GM23338 (cell line): ENCODE measurements around the gene RHBDL3. TPM values are rescaled to one million over a fixed set of nuclear protein-coding genes. Genes with fewer than 3 reads are reported as not detected.

ENCODE experiments used
- ATAC-seq: fragments of 200-7000 bp; cut with Tn5 transposase; 3 replicates; pipeline ENCODE4 v1.9.1; 2020
- DNase-seq: peaks from one replicate; pipeline ENCODE4 v3.0.0-alpha.2; 2015; ENCODE audit warnings: low spot score
- H2AFZ ChIP-seq: fragments of 200-600 bp; sonication (generic); 2 replicates; pipeline ENCODE4 v1.8.0; 2016; ENCODE audit warnings: antibody characterized with exemption, mild to moderate bottlenecking, moderate library complexity
- H3F3A ChIP-seq: fragments of 200-600 bp; sonication (generic); replicated peaks from 2 replicates; pipeline ENCODE4 v1.8.0; 2017; ENCODE audit warnings: antibody characterized with exemption, mixed run types, low read depth
- H3K27ac ChIP-seq: fragments of 200-600 bp; sonication (generic); 2 replicates; pipeline ENCODE4 v1.6.1; 2016; ENCODE audit warnings: low read depth
- H3K27me3 ChIP-seq: fragments of 200-600 bp; sonication (generic); 2 replicates; pipeline ENCODE4 v1.8.0; 2016; ENCODE audit warnings: mild to moderate bottlenecking, mixed run types, moderate library complexity; ENCODE audit not compliant: insufficient read depth
- H3K36me3 ChIP-seq: fragments of 200-600 bp; sonication (generic); 2 replicates; pipeline ENCODE4 v1.8.0; 2016; ENCODE audit warnings: mild to moderate bottlenecking; ENCODE audit not compliant: insufficient read depth
- H3K4me1 ChIP-seq: fragments of 200-600 bp; sonication (generic); 2 replicates; pipeline ENCODE4 v1.8.0; 2016; ENCODE audit warnings: mild to moderate bottlenecking, moderate library complexity; ENCODE audit not compliant: insufficient read depth
- H3K4me2 ChIP-seq: fragments of 200-600 bp; sonication (generic); 2 replicates; pipeline ENCODE4 v1.7.1; 2017; ENCODE audit warnings: mixed run types
- H3K4me3 ChIP-seq: fragments of 200-600 bp; sonication (generic); 2 replicates; pipeline ENCODE4 v1.6.1; 2016; ENCODE audit warnings: mixed run types
- H3K79me2 ChIP-seq: fragments of 200-600 bp; sonication (generic); replicated peaks from 2 replicates; pipeline ENCODE4 v1.8.0; 2017; ENCODE audit warnings: mild to moderate bottlenecking; ENCODE audit not compliant: insufficient read depth
- H3K9me2 ChIP-seq: fragments of 200-600 bp; sonication (generic); 2 replicates; pipeline ENCODE4 v1.8.0; 2017; ENCODE audit not compliant: insufficient read depth
- H4K20me1 ChIP-seq: fragments of 200-600 bp; sonication (generic); replicated peaks from 2 replicates; pipeline ENCODE4 v1.8.0; 2017; ENCODE audit warnings: mild to moderate bottlenecking; ENCODE audit not compliant: insufficient read depth
- H3K27ac Mint-ChIP-seq: 2 replicates; pipeline ENCODE4 v1.8.0; 2020; ENCODE audit warnings: inconsistent platforms, mild to moderate bottlenecking, moderate library complexity, mixed read lengths
- H3K27me3 Mint-ChIP-seq: 3 replicates; pipeline ENCODE4 v1.8.0; 2022; ENCODE audit warnings: low read depth, mild to moderate bottlenecking, moderate library complexity, mixed read lengths, inconsistent platforms; ENCODE audit not compliant: insufficient read depth, poor library complexity
- H3K36me3 Mint-ChIP-seq: 3 replicates; pipeline ENCODE4 v1.8.0; 2021; ENCODE audit warnings: low read depth, mild to moderate bottlenecking, inconsistent platforms, moderate library complexity, mixed read lengths
- H3K4me1 Mint-ChIP-seq: 3 replicates; pipeline ENCODE4 v1.8.0; 2020; ENCODE audit warnings: mild to moderate bottlenecking, inconsistent platforms, mixed read lengths
- H3K4me3 Mint-ChIP-seq: 3 replicates; pipeline ENCODE4 v1.8.0; 2021; ENCODE audit warnings: moderate library complexity, mild to moderate bottlenecking, inconsistent platforms, mixed read lengths
- H3K9me3 Mint-ChIP-seq: 3 replicates; pipeline ENCODE4 v1.8.0; 2020; ENCODE audit warnings: moderate library complexity, mild to moderate bottlenecking, inconsistent platforms, mixed read lengths
- CREB1 ChIP-seq: fragments of 250-450 bp; sonication (Bioruptor Pico); IDR thresholded peaks from 2 replicates; pipeline ENCODE4 v1.5.0; 2020; ENCODE audit warnings: low read depth, mild to moderate bottlenecking, moderate library complexity
- EZH2 ChIP-seq: fragments of 200-600 bp; sonication (generic); IDR thresholded peaks from one replicate; pipeline ENCODE4 v1.8.0; 2017; ENCODE audit warnings: antibody characterized with exemption, mild to moderate bottlenecking, low read depth; ENCODE audit not compliant: unreplicated experiment
- EZH2phosphoT487 ChIP-seq: fragments of 200-600 bp; sonication (generic); IDR thresholded peaks from one replicate; pipeline ENCODE4 v1.8.1; 2018; ENCODE audit warnings: antibody characterized with exemption; ENCODE audit not compliant: unreplicated experiment
- JUNB ChIP-seq: IDR thresholded peaks from one replicate; pipeline ENCODE4 v1.6.1; 2016; ENCODE audit warnings: antibody characterized with exemption; ENCODE audit not compliant: unreplicated experiment
- NANOG ChIP-seq: IDR thresholded peaks from 2 replicates; pipeline ENCODE4 v1.6.1; 2016; ENCODE audit warnings: antibody characterized with exemption, borderline replicate concordance
- POLR2AphosphoS5 ChIP-seq: IDR thresholded peaks from 2 replicates; pipeline ENCODE4 v1.6.1; 2016; ENCODE audit warnings: antibody characterized with exemption, low read depth
- STAT1 ChIP-seq: IDR thresholded peaks from one replicate; pipeline ENCODE4 v1.6.1; 2016; ENCODE audit warnings: antibody characterized with exemption; ENCODE audit not compliant: unreplicated experiment
- ZNF114 ChIP-seq: fragments of 250-450 bp; sonication (Bioruptor Pico); IDR thresholded peaks from 2 replicates; pipeline ENCODE4 v1.5.0; 2020; ENCODE audit warnings: mild to moderate bottlenecking, moderate library complexity
- polyA plus RNA-seq: library from polyadenylated mRNA; unstranded; fragments of >200 nt; fragmentation: Nextera tagmentation; extraction: Ambion mirVana; gene quantifications from 2 replicates; pipeline ENCODE4 v1.2.1, GENCODE V29; 2016
- total RNA-seq: library from RNA; depleted of rRNA; stranded (reverse); fragments of >200 nt; shearing (Covaris generic); gene quantifications from 2 replicates; pipeline ENCODE4 v1.2.3, GENCODE V29; 2014
- TF ChIP-seq, protein P1 (sequence below): IDR thresholded peaks from 2 replicates; pipeline ENCODE4 v1.6.1; 2016; ENCODE audit warnings: antibody characterized with exemption
- TF ChIP-seq, protein P2 (sequence below): fragments of 250-450 bp; sonication (Bioruptor Pico); IDR thresholded peaks from 2 replicates; pipeline ENCODE4 v1.5.0; 2020; ENCODE audit warnings: mild to moderate bottlenecking, moderate library complexity
- TF ChIP-seq, protein P3 (sequence below), 2 experiments: fragments of 200-600 bp in 1 of 2; sonication (generic) in 1 of 2; conservative IDR thresholded peaks; 2 replicates each; pipeline versions ENCODE4 v1.5.1 to v1.6.1; 2016 to 2017; ENCODE audit warnings: antibody characterized with exemption in 2 of 2, low read depth in 2 of 2, mild to moderate bottlenecking in 2 of 2, moderate library complexity in 1 of 2

Gene RHBDL3
- total and polyA plus RNA-seq, 2 experiments from 2014 or later: 2.3 to 8.1 TPM

DNA sequence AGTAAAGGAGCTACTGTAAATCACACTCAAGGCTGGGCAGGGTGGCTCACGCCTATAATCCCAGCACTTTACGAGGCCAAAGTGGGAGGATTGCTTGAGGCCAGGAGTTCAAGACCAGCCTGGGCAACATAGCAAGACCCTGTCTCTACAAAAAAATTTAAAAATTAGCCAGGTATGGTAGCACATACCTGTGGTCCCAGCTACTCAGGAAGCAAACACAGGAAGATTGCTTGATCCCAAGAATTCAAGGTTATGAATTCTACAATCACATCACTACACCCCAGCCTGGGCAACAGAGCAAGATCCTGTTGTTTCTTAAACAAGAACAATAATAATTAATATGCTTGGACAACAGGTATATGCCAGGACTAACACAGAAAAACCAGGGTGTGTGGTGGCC lies 13.2 kb downstream of the RHBDL3 start:
- Histone ChIP-seq H3F3A (peaks cover 32% of the 10 kb centered on the region), H4K20me1 (0 out of 2 replicates have a peak, but pooled peaks cover 9% of the 10 kb centered on the region), H3K27me3 (no peaks in the 10 kb centered on the region), H3K9me2 (no peaks in the 10 kb centered on the region), H3K36me3 (no peaks in the 10 kb centered on the region), H3K4me3 (no peak overlapping the region), H3K4me1 (peaks cover 65% of the 10 kb centered on the region), H2AFZ (no peak overlapping the region), H3K27ac (no peak overlapping the region), H3K79me2 (no peaks in the 10 kb centered on the region), H3K4me2 (no peak overlapping the region)
- Mint-ChIP-seq H3K4me1 (peaks cover 64% of the 10 kb centered on the region), H3K36me3 (no peaks in the 10 kb centered on the region), H3K9me3 (no peaks in the 10 kb centered on the region), H3K27me3 (peaks cover 25% of the 10 kb centered on the region), H3K4me3 (no peak overlapping the region), H3K27ac (no peak overlapping the region)
- DNase-seq (no peak), ATAC-seq (no peak)
- TF ChIP-seq, protein P1, sequence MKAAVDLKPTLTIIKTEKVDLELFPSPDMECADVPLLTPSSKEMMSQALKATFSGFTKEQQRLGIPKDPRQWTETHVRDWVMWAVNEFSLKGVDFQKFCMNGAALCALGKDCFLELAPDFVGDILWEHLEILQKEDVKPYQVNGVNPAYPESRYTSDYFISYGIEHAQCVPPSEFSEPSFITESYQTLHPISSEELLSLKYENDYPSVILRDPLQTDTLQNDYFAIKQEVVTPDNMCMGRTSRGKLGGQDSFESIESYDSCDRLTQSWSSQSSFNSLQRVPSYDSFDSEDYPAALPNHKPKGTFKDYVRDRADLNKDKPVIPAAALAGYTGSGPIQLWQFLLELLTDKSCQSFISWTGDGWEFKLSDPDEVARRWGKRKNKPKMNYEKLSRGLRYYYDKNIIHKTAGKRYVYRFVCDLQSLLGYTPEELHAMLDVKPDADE: no peak
- TF ChIP-seq NANOG (no peak), CREB1 (no peak), EZH2 (no peak), STAT1 (no peak), POLR2AphosphoS5 (no peak), ZNF114 (no peak), EZH2phosphoT487 (no peak)

DNA sequence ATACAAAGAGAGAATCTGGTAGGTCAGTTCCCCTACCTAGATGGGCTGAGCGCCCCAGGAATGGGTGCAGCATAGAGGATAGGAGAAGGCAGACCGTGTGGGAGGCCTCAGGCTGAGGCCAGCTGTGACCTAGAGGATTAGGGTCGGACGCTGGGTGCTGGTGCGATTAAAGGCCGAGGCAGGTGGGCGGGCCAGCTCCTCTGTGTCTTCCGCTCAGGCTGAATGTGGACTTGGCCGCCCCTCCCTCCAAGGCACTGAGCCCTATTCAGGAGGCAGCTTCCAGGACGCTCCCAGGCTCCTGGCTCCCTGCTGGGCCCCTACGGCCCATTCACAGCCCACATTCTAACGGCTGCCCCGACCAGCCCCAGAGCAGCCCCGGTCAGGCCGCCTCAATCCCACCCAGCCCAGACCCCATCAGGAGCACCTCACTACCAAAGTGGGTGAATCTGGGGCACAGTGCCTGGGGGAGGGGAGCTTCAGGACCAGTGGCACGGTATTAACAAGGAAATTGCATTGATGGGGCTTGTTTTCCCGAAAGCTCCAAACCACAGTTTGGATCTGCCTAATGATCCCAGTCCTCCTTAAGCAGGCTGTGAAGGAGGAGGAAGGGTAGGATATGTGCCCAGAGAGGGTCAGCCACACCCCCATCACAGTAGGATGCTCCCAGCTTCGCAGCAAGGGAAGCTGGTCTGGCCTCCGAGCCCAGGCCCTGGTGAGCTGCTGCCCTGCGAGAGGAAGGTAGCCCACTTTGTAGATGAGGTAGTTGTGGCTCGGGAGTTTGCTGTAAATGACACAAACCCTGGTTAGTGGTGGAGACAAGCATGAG lies 14.5 kb downstream of the RHBDL3 start:
- Histone ChIP-seq H4K20me1 (0 out of 2 replicates have a peak, but pooled peaks cover 9% of the 10 kb centered on the region), H2AFZ (peak overlapping the region; percentile 92), H3K9me2 (no peaks in the 10 kb centered on the region), H3K27ac (peak overlapping the region; percentile 80; the same call in 1 of the 2 replicates), H3K36me3 (no peaks in the 10 kb centered on the region), H3K79me2 (no peaks in the 10 kb centered on the region), H3K4me1 (peaks cover 53% of the 10 kb centered on the region), H3F3A (peaks cover 32% of the 10 kb centered on the region), H3K4me2 (peak overlapping the region; percentile 78), H3K4me3 (peak overlapping the region; percentile 44), H3K27me3 (no peaks in the 10 kb centered on the region)
- Mint-ChIP-seq H3K9me3 (no peaks in the 10 kb centered on the region), H3K27ac (no peak overlapping the region; the same call in 1 of the 2 replicates), H3K27me3 (peaks cover 24% of the 10 kb centered on the region), H3K36me3 (no peaks in the 10 kb centered on the region), H3K4me3 (peak overlapping the region; percentile 58; the same call in 2 of the 3 replicates), H3K4me1 (peaks cover 55% of the 10 kb centered on the region)
- DNase-seq: peak; percentile 90
- ATAC-seq: peak; percentile 68
- TF ChIP-seq ZNF114: no peak
- TF ChIP-seq, protein P2, sequence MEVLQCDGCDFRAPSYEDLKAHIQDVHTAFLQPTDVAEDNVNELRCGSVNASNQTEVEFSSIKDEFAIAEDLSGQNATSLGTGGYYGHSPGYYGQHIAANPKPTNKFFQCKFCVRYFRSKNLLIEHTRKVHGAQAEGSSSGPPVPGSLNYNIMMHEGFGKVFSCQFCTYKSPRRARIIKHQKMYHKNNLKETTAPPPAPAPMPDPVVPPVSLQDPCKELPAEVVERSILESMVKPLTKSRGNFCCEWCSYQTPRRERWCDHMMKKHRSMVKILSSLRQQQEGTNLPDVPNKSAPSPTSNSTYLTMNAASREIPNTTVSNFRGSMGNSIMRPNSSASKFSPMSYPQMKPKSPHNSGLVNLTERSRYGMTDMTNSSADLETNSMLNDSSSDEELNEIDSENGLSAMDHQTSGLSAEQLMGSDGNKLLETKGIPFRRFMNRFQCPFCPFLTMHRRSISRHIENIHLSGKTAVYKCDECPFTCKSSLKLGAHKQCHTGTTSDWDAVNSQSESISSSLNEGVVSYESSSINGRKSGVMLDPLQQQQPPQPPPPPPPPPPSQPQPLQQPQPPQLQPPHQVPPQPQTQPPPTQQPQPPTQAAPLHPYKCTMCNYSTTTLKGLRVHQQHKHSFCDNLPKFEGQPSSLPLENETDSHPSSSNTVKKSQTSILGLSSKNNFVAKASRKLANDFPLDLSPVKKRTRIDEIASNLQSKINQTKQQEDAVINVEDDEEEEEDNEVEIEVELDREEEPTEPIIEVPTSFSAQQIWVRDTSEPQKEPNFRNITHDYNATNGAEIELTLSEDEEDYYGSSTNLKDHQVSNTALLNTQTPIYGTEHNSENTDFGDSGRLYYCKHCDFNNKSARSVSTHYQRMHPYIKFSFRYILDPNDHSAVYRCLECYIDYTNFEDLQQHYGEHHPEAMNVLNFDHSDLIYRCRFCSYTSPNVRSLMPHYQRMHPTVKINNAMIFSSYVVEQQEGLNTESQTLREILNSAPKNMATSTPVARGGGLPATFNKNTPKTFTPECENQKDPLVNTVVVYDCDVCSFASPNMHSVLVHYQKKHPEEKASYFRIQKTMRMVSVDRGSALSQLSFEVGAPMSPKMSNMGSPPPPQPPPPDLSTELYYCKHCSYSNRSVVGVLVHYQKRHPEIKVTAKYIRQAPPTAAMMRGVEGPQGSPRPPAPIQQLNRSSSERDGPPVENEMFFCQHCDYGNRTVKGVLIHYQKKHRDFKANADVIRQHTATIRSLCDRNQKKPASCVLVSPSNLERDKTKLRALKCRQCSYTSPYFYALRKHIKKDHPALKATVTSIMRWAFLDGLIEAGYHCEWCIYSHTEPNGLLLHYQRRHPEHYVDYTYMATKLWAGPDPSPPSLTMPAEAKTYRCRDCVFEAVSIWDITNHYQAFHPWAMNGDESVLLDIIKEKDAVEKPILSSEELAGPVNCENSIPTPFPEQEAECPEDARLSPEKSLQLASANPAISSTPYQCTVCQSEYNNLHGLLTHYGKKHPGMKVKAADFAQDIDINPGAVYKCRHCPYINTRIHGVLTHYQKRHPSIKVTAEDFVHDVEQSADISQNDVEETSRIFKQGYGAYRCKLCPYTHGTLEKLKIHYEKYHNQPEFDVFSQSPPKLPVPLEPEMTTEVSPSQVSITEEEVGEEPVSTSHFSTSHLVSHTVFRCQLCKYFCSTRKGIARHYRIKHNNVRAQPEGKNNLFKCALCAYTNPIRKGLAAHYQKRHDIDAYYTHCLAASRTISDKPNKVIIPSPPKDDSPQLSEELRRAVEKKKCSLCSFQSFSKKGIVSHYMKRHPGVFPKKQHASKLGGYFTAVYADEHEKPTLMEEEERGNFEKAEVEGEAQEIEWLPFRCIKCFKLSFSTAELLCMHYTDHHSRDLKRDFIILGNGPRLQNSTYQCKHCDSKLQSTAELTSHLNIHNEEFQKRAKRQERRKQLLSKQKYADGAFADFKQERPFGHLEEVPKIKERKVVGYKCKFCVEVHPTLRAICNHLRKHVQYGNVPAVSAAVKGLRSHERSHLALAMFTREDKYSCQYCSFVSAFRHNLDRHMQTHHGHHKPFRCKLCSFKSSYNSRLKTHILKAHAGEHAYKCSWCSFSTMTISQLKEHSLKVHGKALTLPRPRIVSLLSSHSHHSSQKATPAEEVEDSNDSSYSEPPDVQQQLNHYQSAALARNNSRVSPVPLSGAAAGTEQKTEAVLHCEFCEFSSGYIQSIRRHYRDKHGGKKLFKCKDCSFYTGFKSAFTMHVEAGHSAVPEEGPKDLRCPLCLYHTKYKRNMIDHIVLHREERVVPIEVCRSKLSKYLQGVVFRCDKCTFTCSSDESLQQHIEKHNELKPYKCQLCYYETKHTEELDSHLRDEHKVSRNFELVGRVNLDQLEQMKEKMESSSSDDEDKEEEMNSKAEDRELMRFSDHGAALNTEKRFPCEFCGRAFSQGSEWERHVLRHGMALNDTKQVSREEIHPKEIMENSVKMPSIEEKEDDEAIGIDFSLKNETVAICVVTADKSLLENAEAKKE (CRISPR knock-in tag): no peak
- TF ChIP-seq, protein P3, sequence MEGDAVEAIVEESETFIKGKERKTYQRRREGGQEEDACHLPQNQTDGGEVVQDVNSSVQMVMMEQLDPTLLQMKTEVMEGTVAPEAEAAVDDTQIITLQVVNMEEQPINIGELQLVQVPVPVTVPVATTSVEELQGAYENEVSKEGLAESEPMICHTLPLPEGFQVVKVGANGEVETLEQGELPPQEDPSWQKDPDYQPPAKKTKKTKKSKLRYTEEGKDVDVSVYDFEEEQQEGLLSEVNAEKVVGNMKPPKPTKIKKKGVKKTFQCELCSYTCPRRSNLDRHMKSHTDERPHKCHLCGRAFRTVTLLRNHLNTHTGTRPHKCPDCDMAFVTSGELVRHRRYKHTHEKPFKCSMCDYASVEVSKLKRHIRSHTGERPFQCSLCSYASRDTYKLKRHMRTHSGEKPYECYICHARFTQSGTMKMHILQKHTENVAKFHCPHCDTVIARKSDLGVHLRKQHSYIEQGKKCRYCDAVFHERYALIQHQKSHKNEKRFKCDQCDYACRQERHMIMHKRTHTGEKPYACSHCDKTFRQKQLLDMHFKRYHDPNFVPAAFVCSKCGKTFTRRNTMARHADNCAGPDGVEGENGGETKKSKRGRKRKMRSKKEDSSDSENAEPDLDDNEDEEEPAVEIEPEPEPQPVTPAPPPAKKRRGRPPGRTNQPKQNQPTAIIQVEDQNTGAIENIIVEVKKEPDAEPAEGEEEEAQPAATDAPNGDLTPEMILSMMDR (conservative IDR thresholded peaks at IDR 0.05; ENCODE audit: low read depth in 2 of 2): no peak
- no peak for TF ChIP-seq JUNB
- TF ChIP-seq NANOG: no peak
- TF ChIP-seq EZH2: no peak
